GM21717 (cell line): ENCODE results near the gene MYB.

Experiments used
- ATAC-seq: cut with Tn5 transposase; IDR thresholded peaks from one replicate; pipeline ENCODE4 v1.9.1; 2021; ENCODE audit warnings: mild to moderate bottlenecking, moderate library complexity; ENCODE audit not compliant: unreplicated experiment

The MYB gene

DNA sequence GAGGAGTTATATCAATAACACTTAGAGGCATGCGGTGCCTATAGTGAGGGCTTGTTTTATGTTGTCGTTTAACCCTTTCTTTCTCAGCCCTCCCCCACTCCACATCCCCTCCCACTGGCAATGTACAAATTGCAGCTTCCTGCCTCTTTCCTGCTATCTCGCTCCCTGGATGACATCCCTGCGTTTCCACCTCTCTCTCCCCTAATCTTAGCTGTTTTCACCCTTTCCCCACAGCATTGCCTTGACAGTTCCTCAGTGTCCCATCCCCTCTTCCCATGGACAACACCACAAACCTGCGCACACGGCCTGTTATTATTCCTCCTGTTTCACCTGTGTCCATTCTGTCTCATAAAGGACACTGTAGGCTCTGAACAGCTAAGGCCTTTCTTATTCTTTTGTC is 34.5 kb downstream of the MYB start:
- ATAC-seq: no peak

DNA sequence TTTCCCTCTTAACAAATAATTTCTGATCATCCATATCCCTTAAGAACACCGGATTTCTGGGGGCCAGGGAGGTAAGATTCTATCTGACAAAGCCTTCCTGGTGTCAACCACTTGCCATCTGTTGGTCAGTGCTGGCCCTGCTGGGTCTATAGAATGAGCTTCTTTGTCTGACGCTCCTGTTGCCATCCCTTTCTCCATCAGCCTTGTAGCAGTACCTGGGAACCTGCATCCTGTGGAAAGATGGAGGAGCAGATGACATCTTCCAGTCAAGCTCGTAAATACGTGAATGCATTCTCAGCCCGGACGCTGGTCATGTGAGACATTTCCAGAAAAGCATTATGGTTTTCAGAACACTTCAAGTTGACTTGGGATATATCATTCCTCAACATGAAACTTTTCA is 36.6 kb downstream of the MYB start:
- no peak for ATAC-seq

DNA sequence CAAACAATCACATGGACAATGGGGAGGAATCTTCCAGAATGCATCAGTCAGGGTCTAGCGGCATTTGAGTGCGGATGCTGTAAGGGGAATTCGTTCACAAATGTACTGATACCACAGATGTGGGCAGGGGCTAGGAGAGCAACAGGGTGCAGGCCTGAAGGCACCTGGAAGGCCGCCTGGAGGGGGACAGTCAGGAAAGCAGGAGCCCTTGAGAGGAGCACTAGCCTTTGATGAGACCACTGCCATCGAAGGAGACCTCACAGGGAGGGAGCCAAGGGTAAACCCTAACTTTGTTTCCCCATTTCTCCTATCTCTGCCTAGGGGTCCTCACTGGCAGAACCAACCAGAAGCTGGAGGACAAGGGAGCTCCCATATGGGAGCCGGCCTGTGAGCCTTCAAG is 38.2 kb downstream of the MYB start:
- ATAC-seq: no peak

DNA sequence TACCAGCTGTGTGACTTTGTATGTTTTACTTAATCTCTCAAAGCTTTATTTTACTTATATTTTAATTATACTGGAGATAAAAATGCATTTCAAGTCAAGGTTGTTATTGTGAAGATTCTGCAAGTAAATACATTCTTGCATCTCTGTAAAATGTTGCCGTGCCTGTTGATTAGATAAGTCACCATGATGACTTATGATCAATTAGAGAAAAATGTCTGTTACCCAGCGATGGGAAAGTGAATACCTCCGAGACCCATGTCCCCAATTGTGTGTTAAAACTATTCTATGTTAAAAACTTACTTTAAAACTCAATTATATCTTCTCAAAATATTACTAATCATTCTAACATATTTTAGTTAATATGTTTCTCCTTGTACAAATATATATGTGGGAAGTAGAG is 39.9 kb downstream of the MYB start:
- no peak for ATAC-seq

DNA sequence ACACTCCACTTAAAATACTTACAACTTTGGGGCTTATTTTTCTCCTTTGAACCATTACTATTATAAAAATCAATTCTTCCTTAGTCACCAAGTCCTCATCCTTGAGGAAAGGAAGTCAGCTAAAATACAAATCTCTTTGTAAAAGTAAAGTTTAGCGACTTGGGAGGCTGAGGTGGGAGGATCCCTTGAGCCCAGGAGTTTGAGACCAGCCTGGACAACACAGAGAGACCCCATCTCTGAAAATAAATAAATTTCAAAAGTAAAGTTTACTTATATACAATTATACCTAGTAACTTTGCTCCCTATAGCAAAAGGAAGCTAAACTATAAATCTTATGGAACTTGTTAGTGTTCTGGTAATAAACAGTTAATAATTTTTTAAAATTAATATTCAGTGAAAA is 40.4 kb downstream of the MYB start:
- ATAC-seq: no peak

DNA sequence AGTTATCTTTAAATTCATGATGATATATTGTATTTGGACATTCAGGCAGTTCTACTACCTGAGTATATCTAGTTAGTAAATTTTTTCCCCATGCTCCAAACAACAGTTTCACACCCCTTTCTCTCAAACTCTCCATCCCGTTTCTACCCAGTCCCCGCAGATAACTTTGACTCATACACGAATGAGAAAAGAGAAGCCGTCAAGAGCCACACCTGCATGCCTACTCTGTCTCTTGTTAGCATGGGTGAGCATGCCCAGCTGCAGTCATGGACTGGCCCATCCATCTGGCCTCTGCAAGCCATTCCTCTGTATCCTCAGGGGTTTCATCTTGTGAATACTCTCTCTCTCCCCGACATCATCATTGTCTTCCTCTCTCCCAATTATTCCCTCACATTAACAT is 41.5 kb downstream of the MYB start:
- ATAC-seq: no peak

DNA sequence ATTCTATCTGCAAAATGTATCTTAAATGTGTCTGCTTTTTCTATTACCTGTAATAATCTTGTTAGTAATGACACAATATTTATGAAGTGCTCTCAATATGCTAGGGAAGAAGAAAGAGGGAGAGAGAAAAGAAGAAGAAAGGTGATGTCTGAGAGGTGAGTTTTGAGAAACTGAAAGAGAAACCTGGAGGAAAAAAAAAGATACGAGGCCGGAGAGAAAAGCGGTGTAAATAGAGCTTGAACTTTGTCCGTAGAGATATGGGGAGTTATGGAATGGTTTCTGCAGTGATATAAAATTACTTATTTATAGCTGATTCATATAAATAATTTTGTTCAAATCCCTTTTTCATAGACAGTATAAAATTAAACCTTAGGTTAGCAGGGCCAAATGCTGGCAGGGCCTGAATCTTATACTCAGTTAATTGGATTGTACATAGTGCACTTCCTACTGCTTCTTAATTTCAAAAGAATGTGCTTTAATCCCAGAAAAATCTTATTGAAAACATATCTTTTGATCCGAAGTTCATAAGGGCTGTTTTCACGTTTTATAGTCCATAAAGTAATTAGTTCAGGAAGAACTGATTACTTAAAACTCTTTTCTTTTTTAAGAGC is 43.0 kb downstream of the MYB start:
- ATAC-seq: no peak

DNA sequence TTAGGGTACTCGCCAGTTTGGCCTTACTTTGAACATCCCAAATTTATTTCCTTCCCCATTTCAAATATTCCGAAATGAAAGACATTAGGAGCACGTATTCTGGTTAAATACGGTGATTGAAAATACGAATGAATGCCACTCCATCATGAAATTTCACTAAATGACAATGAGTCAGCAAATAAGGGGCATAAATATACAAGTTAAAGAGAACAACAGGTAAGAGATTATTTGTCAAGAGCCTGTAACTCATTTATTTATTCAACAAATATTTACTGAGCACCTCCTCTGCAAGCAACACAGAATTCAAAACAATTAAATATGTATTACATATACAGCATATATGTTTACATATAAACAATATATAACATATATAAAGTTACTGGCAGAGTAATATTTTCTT is 44.8 kb downstream of the MYB start:
- ATAC-seq: no peak

DNA sequence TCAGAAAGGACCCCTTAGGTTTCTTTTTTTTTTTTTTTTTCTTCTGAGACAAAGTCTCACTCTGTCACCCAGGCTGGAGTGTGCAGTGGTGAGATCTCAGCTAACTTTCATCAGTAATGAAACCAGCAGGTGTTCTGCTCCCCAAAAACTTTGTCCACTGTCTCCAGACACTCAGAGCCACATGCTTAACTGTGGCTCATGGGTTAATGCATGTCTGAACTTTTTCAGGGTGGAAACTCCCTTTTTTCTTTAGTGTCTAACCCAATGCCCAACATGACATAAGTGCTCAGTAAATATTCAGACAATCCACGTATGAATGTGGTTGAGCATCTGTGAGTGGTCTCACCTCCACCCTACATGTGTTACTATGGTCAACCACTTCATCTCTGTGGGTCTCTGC is 45.4 kb downstream of the MYB start:
- ATAC-seq: peak; percentile 66

DNA sequence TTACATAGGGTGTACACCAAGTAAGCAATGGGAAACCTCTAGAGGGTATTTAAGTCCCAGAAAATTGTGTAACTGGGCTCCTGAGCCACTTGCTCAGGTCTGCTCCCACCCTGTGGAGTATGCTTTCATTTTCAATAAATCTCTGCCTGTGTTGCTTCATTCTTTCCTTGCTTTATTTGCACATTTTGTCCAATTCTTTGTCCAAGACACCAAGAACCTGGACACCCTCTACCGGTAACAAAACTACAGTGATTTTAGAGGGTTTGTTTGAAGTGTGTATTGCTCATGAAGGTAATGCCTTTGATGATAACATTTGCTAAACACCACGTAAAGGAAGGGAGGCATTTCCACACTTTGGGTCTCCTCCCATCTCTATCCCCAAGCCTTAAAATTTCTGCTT is 46.2 kb downstream of the MYB start:
- no peak for ATAC-seq

DNA sequence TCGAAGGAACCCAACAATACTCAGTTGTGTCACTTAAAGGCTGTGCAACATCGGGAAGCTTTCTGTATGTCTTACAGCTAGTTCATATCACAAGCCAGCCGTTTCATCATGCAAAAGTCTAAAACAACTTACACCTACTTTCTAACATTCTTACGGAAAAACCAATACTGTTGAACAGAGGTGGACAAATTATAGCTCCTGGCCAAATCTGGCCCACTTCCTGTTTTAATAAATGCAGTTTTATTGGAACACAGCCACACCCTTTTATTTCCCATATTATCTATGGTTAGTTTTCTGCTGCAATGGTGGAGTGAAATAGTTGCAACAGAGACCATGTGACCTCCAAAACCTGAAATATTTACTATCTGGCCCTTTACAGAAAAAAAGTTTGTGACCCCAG is 46.6 kb downstream of the MYB start:
- no peak for ATAC-seq

DNA sequence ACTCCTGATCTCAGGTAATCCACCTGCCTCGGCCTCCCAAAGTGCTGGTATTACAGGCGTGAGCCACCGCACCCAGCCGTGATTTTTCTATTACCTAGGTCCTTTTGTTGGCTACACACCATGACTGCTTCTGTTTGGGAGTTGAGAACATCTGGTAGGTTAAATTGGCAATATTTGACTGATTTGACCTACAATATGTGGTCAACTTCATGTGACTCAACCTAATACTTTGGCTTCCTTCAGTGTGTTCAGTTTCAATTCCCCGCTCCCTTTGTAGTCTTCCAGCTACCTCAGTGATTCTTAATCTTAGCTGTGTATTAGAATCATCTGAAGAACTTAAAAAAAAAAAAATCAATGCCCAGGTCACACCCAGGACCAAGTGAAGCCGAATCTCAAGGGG is 47.4 kb downstream of the MYB start:
- ATAC-seq: peak; percentile 45

DNA sequence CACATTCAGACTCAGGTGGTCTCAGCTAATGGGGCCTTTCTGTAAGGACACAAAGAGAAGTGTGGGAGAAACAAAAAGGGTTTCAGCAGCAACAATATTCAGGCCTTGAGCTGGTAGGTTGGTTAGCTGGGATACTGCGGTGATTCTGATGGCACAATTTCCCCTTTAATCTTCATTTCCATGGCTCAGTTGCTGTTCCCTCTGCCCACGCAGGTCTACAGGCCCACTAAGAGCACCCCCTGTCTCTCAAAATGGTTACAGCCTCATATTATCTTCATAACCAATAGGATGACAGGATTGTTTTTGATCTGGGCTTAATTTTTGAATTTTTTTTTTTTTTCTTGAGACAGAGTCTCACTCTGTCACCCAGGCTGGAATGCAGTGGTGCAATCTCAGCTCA is 48.9 kb downstream of the MYB start:
- ATAC-seq: no peak

DNA sequence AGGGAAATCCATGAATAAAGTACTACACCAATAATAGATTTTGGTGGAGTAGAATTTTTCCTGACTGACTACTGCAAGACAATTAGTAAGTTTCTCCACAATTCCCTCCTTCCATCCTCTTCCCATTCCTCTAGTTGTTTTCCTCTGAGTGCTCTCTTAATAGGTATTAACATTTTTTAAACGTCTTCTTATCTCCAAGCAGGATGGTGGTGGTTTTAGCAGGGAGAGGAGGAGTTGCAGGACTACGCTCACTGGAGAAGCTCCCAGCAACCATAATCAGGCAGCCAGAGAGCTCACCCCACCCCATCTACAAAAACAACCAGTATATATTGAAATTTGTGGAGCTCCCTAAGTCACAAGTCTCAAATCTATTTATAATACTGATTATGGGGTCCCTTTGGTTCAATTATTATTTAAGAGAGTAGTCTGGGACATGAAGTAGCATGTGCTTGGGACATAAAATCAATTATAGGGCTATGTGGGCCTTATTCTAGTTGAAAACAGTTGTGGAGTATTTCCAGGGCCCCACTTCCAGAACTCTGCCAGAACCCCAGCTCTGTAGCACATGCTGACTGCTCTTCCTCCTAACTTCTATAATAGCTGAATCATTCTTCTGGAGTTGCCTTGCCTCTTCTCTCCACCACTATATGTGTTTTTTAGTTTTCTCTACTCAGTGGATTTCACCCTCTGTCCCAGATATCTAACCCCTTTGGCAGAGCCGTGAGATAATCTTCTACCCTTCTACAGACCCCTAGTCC is 49.8 kb downstream of the MYB start:
- no peak for ATAC-seq

DNA sequence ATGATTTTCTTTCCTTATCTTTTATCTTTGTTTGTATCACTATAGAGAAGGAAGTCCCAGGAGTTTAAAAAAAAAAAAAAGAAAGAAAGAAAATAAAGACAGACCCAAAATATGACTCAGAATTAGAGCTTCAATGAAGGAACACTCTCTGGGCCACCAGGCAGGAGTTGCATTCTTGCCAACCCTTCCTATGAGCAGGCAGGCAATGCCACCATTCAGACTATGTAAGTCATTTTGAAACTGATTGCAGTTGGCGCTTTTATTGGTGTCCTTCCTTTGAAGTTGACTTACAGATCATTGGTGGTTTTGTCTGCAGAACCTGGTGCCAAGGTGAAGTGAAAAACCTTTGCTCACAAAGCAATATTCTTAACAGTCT is 50.3 kb downstream of the MYB start:
- peak; percentile 31 for ATAC-seq

DNA sequence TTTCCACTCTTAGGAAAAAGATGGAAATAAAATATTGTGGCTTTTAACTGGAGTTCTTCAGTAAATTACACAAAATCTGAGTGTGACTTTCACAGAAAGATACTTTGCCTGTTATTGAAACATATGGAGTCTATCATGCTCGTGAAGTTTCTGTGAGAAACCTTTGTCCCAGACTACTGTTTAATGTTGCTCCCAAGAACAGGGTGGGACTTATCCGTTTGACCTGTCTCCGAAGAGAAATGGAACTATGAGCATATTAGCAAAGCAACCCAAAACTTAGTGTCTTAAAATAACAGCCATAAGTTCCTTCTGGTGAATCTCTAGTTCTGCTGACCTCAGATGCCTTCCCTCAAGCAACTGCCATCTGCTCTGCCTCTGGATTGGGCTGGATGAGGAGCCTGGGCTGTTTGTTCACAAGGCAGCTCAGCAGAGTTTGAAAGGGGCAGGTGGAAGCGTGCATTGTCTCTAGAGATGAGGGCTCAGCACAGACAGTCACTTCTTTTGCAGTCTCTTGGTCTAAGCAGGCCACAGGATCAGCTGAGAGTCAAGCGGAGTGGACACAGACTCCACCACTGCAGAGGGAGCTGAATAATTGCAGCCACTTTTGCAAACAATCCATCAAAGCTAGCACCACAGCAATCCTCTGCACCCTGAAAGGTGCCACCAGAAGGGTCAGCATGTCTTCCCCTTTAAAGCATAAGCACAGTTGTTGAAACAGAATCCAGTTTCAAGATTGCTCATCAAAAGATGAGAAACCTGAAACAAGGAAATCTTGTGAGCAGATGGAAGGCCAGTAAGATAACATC is 52.8 kb downstream of the MYB start:
- ATAC-seq: peak; percentile 60

DNA sequence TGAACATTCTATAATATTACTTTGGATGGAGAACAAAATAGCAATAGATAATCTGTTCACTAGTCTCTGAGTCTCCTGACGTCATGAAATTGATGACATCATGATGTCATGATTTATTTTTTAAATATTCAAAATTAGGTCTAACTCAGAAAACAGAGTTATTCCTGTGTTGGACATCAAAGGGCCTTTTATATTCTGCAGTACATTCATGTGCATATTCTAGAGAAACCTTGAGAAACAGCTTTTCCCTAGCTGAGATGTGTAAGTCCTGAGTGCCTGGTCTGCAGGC is 53.3 kb downstream of the MYB start:
- no peak for ATAC-seq

DNA sequence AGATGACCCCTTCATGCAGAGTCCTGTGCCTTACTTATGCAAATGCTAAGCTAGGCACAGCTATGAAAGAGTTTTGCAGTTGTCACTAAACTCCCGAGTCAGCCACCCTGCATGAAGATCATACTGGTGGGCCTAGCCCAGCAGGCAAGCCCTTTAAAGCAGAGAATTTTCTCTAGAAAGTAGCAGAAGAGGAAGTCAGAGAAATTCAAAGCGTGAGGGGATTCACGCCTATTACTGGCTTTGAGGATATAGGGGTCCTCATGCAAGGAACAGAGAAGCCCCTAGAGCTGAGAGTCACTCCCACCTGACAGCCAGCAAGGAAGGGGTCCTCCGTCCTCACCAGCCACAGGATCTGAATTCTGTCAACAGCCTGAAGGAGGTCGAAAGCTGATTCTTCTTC is 54.6 kb downstream of the MYB start:
- no peak for ATAC-seq

DNA sequence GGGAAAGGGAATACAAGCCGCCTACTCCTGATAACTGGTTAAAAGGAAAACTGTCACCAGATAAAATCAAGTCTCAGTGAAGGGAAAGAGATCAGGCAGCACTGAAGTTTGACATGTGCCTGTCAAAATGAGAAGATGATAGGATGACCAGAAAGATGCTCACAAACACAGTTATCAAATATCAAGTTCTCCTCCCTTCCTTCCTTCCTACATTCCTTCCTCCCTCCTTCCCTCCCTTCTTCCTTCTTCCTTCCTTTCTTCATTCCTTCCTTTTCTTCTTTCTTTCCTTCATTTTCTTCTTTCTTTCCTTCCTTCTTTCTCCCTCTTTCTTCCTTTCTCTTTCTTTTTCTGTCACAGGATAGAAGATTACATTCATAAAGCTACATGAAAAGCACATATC is 55.2 kb downstream of the MYB start:
- no peak for ATAC-seq

DNA sequence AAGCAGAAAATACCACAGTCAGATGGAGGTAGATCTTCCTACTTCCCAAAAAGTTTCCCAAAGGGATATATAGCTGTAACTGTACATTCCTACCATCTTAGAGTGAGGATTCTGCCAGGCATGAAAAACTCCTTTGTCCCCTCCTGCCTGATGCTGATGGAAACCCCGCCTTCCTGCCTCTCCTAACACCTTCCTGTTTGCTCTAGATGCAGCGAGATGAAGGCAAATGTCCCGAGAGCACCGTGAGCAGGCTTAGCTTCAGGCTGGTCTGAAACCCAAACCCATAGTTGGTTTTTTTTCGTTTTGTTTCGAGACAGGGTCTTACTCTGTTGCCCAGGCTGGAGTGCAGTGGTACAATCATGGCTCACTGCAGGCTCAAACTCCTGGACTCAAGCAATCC is 55.6 kb downstream of the MYB start:
- no peak for ATAC-seq

DNA sequence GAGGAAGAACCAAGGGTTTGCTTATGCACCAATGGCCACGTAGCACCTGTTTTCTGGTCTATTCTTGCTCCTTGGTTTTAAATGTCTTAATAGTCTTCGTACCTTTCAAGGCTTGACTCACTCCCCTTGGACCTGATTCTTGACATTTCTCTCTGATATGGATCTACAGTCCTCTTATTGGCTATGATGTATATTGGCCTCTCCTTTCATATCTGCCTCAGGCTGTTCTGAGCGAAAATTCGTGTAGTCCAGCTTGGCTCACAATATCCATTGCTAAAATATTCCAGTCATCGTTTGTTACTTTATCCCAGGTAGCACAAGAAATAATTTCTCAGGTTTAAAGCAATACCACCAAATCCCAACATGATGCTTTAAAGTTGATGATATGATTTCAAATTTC is 59.6 kb downstream of the MYB start:
- ATAC-seq: no peak
